Trophoblast cell (in vitro differentiated cells and primary cell): ENCODE results near the gene CEP72.
"Not testable (repeated sequence)": the region's sequence is repeated elsewhere in the genome, so short reads cannot be mapped to it uniquely, and the experiment has no call there.

Source experiments
- DNase-seq, 2 donors: peaks; one replicate each; pipeline ENCODE4 v3.0.0-alpha.2; 2016
- H2AFZ ChIP-seq: 2 replicates; pipeline ENCODE4 v1.6.1; 2013; ENCODE audit warnings: low read length, moderate library complexity, mild to moderate bottlenecking; ENCODE audit not compliant: insufficient read depth, poor library complexity
- H2AK5ac ChIP-seq: 2 replicates; pipeline ENCODE4 v1.6.1; 2013; ENCODE audit warnings: mild to moderate bottlenecking, low read length
- H2BK120ac ChIP-seq: 2 replicates; pipeline ENCODE4 v1.6.1; 2013; ENCODE audit warnings: low read length, mild to moderate bottlenecking, moderate library complexity; ENCODE audit not compliant: insufficient read depth, poor library complexity
- H2BK12ac ChIP-seq: 2 replicates; pipeline ENCODE4 v1.6.1; 2013; ENCODE audit warnings: mild to moderate bottlenecking, low read length, moderate library complexity
- H2BK5ac ChIP-seq: 2 replicates; pipeline ENCODE4 v1.6.1; 2013; ENCODE audit warnings: low read length, low read depth, moderate library complexity, mild to moderate bottlenecking; ENCODE audit not compliant: poor library complexity
- H3K14ac ChIP-seq: 2 replicates; pipeline ENCODE4 v1.6.1; 2013; ENCODE audit warnings: mild to moderate bottlenecking, low read length
- H3K18ac ChIP-seq: 2 replicates; pipeline ENCODE4 v1.6.1; 2013; ENCODE audit warnings: mild to moderate bottlenecking, low read length
- H3K23ac ChIP-seq: 2 replicates; pipeline ENCODE4 v1.6.1; 2013; ENCODE audit warnings: low read length
- H3K27ac ChIP-seq: 2 replicates; pipeline ENCODE4 v1.5.1; 2013; ENCODE audit warnings: low read depth, mild to moderate bottlenecking, inconsistent platforms, low read length, moderate library complexity
- H3K27me3 ChIP-seq: 2 replicates; pipeline ENCODE4 v1.6.1; 2013; ENCODE audit warnings: inconsistent platforms, mild to moderate bottlenecking, low read length, moderate library complexity; ENCODE audit not compliant: insufficient read depth
- H3K36me3 ChIP-seq, 2 experiments: 1 replicate in 1 of 2; 2 replicates in 1 of 2; pipeline ENCODE4 v1.6.1; 2013; ENCODE audit warnings: low read length in 2 of 2, mild to moderate bottlenecking in 2 of 2, moderate library complexity in 1 of 2; ENCODE audit not compliant: insufficient read depth in 2 of 2, control insufficient read depth in 1 of 2
- H3K4ac ChIP-seq: 2 replicates; pipeline ENCODE4 v1.6.1; 2013; ENCODE audit warnings: low read depth, mild to moderate bottlenecking, low read length, moderate library complexity
- H3K4me1 ChIP-seq, 2 experiments: 1 replicate in 1 of 2; 2 replicates in 1 of 2; pipeline ENCODE4 v1.6.1; 2013; ENCODE audit warnings: low read length in 2 of 2, mild to moderate bottlenecking in 2 of 2, moderate library complexity in 1 of 2; ENCODE audit not compliant: insufficient read depth in 2 of 2, control insufficient read depth in 1 of 2
- H3K4me2 ChIP-seq: 2 replicates; pipeline ENCODE4 v1.6.1; 2013; ENCODE audit warnings: inconsistent platforms, mild to moderate bottlenecking, low read length, moderate library complexity
- H3K4me3 ChIP-seq: 2 replicates; pipeline ENCODE4 v1.5.1; 2013; ENCODE audit warnings: mild to moderate bottlenecking, low read depth, low read length, inconsistent platforms
- H3K79me1 ChIP-seq: one replicate; pipeline ENCODE4 v1.6.1; 2013; ENCODE audit warnings: low read length
- H3K79me2 ChIP-seq: 2 replicates; pipeline ENCODE4 v1.6.1; 2013; ENCODE audit warnings: low read length, mild to moderate bottlenecking; ENCODE audit not compliant: control insufficient read depth, insufficient read depth, poor library complexity
- H3K9ac ChIP-seq: 2 replicates; pipeline ENCODE4 v1.6.1; 2013; ENCODE audit warnings: mild to moderate bottlenecking, low read length
- H3K9me3 ChIP-seq: 2 replicates; pipeline ENCODE4 v1.6.1; 2013; ENCODE audit warnings: low read depth, mild to moderate bottlenecking, control low read depth, inconsistent platforms, low read length; ENCODE audit not compliant: insufficient read depth
- H4K12ac ChIP-seq: 2 replicates; pipeline ENCODE4 v1.6.1; 2013; ENCODE audit warnings: low read depth, mild to moderate bottlenecking, low read length, moderate library complexity
- H4K8ac ChIP-seq: 2 replicates; pipeline ENCODE4 v1.6.1; 2013; ENCODE audit warnings: low read depth, mild to moderate bottlenecking, low read length, moderate library complexity
- H4K91ac ChIP-seq: one replicate; pipeline ENCODE4 v1.6.1; 2013; ENCODE audit warnings: low read depth, mild to moderate bottlenecking, low read length, moderate library complexity
- WGBS: extraction: QIAGEN DNeasy Blood & Tissue Kit; methylation state at CpG from one replicate; pipeline ENCODE4 v1.1.7; 2013; ENCODE audit warnings: missing lambda C conversion rate; ENCODE audit not compliant: insufficient read length, insufficient coverage; ENCODE audit errors: extremely low coverage; 5-methylcytosine and 5-hydroxymethylcytosine counted together

Gene CEP72

GRCh38 chr5:580436-580835 is 31.7 kb upstream of the CEP72 start:
- Histone ChIP-seq H3K36me3 (no peaks in the 10 kb centered on the region), H3K9me3 (peaks cover 14% of the 10 kb centered on the region), H3K14ac (no peak overlapping the region), H3K4me2 (no peak overlapping the region), H3K4ac (no peak overlapping the region), H3K4me3 (no peak overlapping the region), H3K9ac (no peak overlapping the region), H3K4me1 (no peaks in the 10 kb centered on the region), H2BK12ac (no peak overlapping the region), H4K8ac (no peak overlapping the region), H3K79me1 (no peaks in the 10 kb centered on the region), H4K12ac (no peak overlapping the region), H3K27ac (no peak overlapping the region), H2BK120ac (no peak overlapping the region), H3K79me2 (no peaks in the 10 kb centered on the region), H4K91ac (no peak overlapping the region), H2AFZ (no peak overlapping the region), H3K18ac (no peak overlapping the region), H3K27me3 (no peaks in the 10 kb centered on the region), H2BK5ac (no peak overlapping the region), H3K23ac (no peak overlapping the region), H2AK5ac (no peak overlapping the region)
- WGBS = no CpG with 5 or more reads among the region's 11 CpGs
- no peak for DNase-seq

DNA sequence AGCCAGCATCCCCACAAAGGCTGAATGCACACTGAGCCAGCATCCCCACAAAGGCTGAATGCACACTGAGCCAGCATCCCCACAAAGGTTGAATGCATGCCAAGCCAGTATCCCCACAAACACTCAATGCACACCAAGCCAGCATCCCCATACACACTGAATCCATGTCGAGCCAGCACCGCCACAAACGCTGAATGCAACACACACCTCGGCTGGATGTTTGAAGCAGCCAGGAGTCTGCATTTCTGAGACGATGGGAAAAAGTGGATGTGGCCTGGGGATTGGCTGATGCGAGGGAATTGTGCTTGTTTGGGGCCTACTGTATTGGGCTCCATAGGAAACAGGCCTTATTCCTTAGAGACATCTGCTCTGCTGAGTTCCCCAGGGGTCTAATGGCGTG is 30.9 kb upstream of the CEP72 start:
- H3K9me3 ChIP-seq = peaks cover 14% of the 10 kb centered on the region
- H3K27me3 ChIP-seq = no peaks in the 10 kb centered on the region
- no peaks in the 10 kb centered on the region for H3K36me3 ChIP-seq
- no peaks in the 10 kb centered on the region for H3K4me1 ChIP-seq
- H2BK12ac ChIP-seq = no peak overlapping the region
- no peaks in the 10 kb centered on the region for H3K79me2 ChIP-seq
- H3K4me2 ChIP-seq = no peak overlapping the region
- no peak overlapping the region for H2BK5ac ChIP-seq
- no peaks in the 10 kb centered on the region for H3K79me1 ChIP-seq
- no peak overlapping the region for H3K23ac ChIP-seq
- no peak overlapping the region for H2AK5ac ChIP-seq
- H3K4me3 ChIP-seq = peak overlapping the region; percentile 30
- H3K9ac ChIP-seq = no peak overlapping the region
- H3K18ac ChIP-seq = no peak overlapping the region
- H3K27ac ChIP-seq = no peak overlapping the region
- H4K8ac ChIP-seq = no peak overlapping the region
- H3K14ac ChIP-seq = no peak overlapping the region
- DNase-seq = no peak
- no peak overlapping the region for H4K12ac ChIP-seq
- H3K4ac ChIP-seq = no peak overlapping the region
- H2AFZ ChIP-seq = no peak overlapping the region
- no peak overlapping the region for H2BK120ac ChIP-seq
- no peak overlapping the region for H4K91ac ChIP-seq
- no CpG with 5 or more reads among the region's 7 CpGs for WGBS

DNA sequence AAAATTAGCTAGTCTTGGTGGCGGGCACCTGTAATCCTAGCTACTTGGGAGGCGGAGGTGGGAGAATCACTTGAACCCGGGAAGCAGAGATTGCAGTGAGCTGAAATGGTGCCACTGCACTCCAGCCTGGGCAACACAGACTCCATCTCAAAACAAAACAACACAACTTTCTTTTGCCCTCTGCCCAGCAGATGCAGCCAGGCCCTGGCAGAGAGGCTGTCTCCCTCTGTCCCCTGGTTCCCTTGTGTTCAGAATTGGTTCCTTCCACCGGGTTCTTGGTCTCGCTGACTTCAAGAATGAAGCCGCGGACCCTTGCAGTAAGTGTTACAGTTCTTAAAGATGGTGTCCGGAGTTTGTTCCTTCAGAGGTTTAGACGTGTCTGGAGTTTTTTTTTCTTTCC is 30.2 kb upstream of the CEP72 start:
- Histone ChIP-seq H3K18ac (no peak overlapping the region), H4K8ac (no peak overlapping the region), H2BK12ac (no peak overlapping the region), H3K4me2 (no peak overlapping the region), H3K4ac (no peak overlapping the region), H3K27ac (no peak overlapping the region), H2BK120ac (no peak overlapping the region), H3K79me1 (no peaks in the 10 kb centered on the region), H3K23ac (no peak overlapping the region), H4K12ac (no peak overlapping the region), H3K27me3 (no peaks in the 10 kb centered on the region), H2AK5ac (no peak overlapping the region), H3K9ac (no peak overlapping the region), H3K79me2 (no peaks in the 10 kb centered on the region), H4K91ac (no peak overlapping the region), H3K4me3 (no peak overlapping the region), H3K14ac (no peak overlapping the region), H2BK5ac (no peak overlapping the region), H3K4me1 (no peaks in the 10 kb centered on the region), H3K36me3 (no peaks in the 10 kb centered on the region), H3K9me3 (peaks cover 15% of the 10 kb centered on the region), H2AFZ (no peak overlapping the region)
- no CpG with 5 or more reads among the region's 9 CpGs for WGBS
- no peak for DNase-seq

DNA sequence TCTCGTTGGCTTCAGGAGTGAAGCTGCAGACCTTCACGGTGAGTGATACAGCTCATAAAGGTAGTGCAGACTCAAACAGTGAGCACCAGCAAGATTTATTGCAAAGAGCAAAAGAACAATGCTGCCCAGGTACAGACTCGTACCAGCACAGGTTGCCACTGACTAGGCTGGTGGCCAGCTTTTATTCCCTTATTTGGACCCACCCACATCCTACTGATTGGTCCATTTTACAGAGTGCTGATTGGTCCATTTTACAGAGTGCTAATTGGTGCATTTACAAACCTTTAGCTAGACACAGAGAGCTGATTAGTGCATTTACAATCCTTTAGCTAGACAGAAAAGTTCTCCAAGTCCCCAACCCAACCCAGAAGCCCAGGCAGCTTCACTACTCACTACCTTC is 29.7 kb upstream of the CEP72 start:
- DNase-seq, H3K4me3 ChIP-seq, H3K4ac ChIP-seq, H2BK120ac ChIP-seq, H2BK5ac ChIP-seq, H2AK5ac ChIP-seq, H4K91ac ChIP-seq, H3K27me3 ChIP-seq, H3K4me1 ChIP-seq, H3K36me3 ChIP-seq, H4K12ac ChIP-seq, H3K4me2 ChIP-seq, H3K27ac ChIP-seq, H3K23ac ChIP-seq, H4K8ac ChIP-seq, H2AFZ ChIP-seq, H2BK12ac ChIP-seq, H3K14ac ChIP-seq, H3K79me1 ChIP-seq, H3K18ac ChIP-seq, H3K9ac ChIP-seq, H3K79me2 ChIP-seq: not testable (repeated sequence)
- H3K9me3 ChIP-seq = peaks cover 15% of the 10 kb centered on the region
- WGBS = no CpG with 5 or more reads among the region's 3 CpGs
